Measurements from ENCODE around the gene PAAF1.

PAAF1 gene

DNA sequence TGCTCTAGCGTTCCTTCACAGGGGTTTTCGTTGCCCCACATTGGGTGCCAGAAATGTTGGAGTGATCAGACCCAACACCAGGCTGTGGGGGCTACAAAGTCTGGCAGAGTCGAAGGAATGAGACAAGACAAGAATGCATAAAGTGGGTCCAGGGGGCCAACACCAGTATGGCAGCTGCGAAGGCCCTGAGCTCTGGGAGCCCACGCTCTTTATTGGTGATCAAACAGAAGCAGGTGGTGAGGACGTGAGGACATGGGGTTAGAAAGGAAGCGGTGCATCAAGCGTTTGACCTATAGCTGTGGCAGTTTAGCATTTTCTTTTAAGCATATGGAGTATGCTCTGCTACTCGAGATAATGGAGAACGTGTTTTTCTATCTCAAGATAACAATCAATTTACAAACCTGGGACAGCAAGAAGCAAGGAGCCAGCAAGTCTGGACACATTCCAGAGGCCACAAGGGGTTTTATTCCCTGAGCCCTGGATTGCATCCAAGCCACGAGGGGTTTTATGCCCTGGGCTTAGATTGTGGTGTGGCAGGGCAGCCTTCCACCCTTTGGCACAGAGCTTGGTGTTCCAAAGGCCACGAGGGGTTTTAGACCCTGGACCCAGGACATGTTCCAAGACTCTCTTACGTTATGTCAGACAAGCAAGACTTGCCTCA is 70.1 kb downstream of the PAAF1 start:
- DNase-seq, result no peak

DNA sequence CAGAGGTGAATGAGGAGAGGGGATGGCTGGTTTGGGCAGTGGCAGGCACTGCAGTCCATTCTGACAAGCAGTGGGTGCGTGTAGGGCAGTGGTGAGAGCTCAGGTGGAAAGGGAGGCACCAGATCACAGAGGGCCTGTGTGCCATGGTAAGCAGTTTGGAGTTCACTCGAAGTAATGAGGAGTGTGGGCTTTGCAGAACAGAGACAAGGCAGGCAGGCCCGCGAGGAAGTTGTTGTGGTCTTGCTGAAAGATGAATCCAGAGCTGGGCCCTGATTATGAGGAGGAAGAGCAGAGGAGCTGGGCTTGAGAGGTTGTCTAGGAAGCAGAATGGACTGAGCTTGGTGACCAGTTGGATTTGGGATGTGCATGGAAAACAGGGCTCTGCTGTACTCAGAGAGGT is 72.4 kb downstream of the PAAF1 start:
- DNase-seq, result no peak

DNA sequence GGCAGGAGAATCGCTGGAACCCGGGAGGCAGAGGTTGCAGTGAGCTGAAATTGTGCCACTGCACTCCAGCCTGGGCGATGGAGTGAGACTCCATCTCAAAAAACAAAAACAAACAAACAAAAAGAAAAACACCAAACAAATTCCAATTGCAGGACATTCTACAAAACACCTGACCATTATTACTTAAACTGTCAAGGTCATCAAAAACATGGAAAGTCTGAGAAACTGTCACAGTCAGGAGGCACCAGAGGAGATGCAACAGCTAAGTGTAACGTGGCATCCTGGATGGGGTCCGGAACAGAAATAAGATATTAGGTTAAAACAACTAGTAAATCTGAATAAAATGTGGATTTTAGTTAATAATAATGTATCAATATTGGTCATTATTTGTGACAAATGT is 73.1 kb downstream of the PAAF1 start:
- no peak for DNase-seq

DNA sequence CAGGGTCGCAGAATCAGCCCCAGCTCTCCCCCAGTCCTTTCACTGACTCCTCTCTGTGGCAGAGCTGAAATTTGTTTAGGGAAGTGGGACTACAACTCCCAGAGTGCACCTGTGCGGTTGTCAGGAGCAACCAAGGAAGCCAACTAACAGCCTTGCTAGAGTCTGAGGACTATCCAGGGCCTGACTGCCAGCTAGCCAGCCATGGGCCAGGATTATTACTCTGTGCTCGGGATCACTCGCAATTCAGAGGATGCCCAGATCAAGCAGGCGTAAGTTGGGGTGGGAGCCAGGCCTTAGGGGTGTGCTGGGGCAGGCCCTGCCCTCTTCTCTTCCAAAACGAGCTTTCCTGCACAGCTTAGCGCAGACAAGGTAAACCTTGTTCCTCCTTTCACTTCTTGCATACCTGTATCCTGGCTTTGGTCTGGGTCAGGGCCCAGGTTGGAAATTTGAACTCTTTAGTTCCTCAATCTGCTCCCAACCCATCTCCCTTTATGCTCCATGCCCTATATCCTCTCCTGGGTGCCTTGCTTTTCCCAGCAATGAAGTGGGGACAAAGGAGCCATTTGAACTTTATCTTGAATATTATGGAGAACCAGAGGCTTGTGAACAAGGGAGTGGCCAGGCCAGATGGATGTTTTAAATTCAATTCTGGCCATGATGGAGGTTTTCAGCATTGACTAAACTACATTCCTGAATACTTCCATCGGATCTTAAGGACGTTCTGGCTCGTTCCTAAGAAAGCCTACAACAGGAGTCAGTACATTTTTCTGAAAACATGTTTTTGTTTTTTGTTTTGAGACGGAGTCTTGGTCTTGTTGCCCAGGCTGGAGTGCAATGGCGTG is 74.3 kb downstream of the PAAF1 start, which contains the start of gene DNAJB13:
TSS of gene DNAJB13 (plus strand) at position 158 of the 842 bp plus-strand sequence. CDS start at position 202, 44 bp downstream.
- DNase-seq, result no peak

DNA sequence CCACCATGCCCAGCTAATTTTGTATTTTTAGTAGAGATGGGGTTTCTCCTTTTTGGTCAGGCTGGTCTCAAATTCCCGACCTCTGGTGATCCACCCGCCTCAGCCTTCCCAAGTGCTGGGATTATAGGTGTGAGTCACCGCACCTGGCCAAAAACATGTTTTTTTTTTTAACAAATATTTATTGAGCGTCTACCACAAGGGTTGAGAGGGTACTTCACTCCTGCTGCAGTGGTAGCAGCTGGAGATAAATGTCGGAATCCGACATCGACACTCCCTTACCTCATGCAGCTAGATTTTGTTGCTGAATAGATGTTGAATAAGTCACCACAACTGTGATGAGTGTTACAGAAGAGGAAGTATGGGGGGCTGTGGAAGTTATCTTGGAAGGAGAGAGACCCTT is 75.0 kb downstream of the PAAF1 start:
- DNase-seq, result no peak

DNA sequence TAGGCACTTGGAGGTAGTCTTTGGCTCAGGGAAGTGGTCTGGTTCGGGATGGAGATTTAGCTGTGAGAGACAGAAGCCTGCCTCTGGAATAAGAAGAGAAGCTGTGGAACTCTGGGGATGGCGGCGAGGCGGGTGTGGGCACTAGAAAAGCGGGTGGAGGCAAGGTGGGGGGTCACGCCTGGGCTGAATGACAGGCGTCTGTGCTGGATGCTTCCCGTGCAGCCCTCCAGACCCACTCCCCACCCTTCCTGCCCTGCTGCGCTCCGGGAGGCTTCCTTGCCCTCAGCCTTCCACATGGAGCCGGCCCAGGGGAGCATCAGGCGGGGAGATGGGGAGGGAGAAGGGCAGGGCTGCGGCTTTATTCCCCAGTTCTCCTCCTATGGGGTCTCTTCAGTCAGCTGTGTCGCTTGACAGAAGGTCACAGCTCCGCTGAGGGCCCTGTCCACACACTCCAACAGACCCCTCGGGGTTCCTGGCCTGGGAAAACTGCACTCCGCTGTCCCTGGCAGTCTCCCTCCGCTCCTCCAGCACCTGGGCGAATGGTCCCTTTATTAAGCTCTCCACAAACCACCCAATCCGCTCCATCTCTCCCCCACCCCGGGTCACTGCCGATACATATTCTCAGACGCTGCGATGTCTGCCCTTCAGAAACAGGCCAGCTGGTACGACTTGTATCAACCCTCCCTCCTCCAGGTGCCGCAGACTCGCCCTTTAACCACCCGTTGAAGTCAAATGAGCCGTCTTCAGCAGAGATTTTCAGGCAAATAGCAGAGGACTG is 80.3 kb downstream of the PAAF1 start:
- DNase-seq, result no peak

DNA sequence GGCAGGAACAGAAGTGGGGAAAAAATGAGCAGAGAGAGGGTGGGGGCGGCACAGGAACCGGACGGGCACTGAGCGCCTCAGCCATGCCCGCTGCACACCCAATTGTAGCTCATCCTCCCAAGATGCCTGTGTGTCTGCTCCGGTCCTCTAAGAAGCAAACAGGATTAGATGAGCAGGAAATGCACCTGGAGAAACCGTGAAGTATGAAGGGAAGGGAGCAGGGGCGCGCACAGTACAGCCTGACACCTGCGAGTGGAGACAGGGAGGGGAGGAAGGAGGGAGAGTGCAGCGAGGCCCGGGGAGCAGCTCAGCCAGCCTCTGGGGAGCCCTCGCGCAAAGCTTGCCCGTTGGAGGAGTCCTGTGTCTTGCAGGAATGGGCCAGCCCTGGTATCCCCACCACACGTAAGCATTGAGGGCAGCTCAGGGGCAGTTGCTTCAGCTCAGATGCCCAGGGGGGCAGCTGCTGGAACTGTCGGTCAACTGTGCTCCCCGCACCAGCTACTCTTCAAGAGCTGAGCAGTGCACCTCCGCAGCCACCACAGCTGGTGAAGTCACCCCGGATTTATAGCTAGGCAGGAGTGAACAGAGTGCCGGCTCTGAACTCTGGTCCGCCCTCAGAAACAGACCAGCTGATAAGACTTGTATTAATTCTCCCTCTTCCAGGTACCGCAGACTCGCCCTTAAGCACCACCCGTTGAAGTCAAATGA is 81.0 kb downstream of the PAAF1 start:
- no peak for DNase-seq

DNA sequence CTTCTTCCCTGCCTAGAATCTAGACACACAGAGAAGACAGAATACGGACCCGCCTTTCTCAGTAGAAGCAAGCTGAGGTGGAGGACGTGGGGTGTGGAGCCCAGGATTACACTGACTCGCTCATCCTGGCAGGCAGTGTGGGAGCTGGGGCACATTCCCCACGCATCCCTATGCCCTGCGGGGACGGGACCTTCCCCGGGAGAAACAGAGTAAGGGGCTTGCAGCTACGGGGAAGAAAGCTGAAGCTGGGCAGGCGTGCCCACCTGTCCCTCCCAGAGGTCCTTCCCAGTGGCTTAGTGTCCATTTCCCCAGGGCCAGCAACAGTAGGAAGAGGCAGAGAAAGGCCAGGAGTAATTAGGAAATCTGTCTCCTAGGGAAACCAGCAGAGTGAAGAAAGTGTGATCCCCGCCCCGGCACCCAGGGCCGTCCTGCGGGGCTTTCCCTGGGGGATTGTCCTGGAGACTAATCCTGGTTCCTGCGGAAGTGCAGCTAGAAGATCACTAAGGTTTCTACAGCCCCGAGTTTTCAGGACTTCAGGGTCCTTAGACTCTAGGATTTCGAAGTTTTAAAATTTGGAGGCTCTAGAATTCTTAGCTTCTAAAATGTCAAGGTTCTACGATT is 81.8 kb downstream of the PAAF1 start:
- DNase-seq, result no peak

DNA sequence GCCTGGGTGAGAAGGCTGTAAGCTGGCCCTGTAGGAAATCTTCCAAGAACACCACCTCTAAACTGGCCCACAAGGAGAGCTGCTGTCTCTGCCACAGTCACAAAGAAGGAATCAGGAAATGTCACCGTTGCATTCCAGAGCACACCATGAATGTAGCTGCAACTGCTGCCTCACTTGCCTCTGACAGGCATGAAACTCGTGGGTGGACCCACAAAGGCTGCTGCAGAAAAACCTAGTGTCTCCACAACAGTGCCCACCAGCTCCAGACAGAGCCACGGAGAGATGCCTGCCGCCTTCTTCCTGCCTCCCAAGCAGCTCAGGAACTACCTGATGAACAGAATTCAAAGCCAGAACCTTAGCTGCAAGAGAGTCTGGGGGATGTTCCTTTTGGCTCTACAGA is 84.5 kb downstream of the PAAF1 start:
- no peak for DNase-seq

DNA sequence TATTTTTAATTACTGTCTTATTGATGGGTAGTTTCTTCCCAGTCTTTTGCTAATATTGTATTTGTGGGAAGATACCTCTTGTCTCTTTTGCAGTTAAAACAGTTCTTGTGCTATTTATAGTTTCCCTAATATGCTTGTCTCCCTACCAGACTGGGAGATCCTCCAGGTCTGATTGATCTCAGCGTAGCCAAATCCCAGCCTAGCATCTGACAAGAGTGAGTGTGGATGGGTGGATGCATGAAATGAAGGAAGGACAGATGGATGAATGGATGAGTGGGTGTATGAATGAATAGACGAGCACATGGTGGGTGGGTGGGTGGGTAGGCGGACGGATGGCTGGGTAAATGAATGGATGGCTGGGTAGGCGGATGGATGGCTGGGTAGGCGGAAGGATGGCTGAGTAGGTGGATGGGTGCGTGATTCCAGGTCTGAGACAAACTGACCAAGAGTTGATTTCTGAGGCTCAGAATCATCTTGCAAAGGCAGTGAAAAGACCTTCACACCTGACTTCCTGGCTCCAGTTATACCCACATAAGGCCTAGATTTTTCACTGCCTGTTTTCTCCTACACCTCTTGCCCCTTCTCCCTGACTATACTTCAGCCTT is 85.4 kb downstream of the PAAF1 start:
- no peak for DNase-seq

DNA sequence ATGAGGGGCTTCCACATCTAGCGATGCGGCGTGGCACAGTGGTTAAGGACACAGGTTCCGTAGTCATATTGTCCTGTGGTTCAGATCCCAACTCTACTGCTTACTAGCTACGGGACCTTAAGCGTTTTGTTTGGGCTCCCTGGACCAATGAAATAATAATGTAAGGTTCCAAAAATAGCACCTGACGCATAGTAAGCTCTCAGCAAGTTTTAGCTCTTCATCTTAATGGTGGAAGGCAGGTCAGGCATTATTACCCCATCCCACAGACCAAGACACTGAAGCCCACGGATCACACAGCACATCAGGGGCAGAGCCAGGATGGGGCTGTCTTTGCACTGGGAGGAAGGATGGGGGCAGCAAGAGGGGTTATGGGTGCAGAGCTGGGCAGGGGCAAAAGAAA is 87.1 kb downstream of the PAAF1 start:
- no peak for DNase-seq

DNA sequence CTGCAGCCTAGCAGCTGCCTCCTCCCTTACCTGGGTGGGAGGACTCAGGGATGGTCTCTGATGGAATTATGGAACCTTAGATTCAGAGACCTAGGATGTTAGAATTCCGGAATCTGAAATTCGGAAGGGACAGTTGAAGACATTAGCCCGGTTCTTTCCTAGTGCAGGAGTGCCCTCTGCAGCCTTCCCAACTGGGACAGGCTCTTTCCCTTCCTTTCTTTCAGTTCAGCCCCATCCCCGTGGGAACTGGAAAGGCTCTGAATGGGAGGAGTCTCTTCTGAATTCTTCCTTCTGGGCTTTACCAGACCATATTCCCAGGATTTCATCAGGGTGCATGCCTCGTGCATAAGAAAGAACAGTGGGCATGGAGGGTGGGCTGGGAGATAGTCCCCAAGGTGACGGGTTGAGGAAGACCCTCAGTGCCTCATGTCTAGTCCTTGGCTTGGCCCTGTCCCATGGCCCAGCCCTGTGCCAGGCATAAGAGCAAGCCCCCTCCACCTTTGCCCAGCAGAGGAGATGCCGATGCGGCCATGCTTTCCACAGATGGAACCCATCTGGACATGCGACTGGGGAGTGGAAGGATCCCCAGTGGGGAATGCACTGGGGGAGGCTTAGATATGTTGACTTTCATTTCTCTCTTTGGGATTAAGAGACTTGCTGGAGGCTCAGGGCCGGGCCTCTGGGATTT is 88.4 kb downstream of the PAAF1 start:
- no peak for DNase-seq

DNA sequence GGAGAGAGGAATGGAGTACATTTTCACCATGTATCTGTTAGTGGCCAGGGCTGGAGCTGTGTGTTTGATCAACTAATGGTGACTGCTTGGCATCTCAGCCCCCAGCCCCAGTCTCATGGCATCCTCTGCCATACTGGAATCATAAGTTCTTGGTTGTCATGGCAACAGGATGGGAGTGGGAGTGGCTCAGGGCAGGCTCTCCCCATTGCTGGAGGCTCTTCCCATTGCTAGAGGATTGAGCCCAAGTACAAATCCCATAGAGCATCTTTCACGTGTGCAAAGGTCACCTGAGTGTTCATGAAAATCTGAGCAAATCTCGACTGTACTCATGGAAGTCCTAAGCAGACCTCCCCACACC is 88.9 kb downstream of the PAAF1 start:
- no peak for DNase-seq

DNA sequence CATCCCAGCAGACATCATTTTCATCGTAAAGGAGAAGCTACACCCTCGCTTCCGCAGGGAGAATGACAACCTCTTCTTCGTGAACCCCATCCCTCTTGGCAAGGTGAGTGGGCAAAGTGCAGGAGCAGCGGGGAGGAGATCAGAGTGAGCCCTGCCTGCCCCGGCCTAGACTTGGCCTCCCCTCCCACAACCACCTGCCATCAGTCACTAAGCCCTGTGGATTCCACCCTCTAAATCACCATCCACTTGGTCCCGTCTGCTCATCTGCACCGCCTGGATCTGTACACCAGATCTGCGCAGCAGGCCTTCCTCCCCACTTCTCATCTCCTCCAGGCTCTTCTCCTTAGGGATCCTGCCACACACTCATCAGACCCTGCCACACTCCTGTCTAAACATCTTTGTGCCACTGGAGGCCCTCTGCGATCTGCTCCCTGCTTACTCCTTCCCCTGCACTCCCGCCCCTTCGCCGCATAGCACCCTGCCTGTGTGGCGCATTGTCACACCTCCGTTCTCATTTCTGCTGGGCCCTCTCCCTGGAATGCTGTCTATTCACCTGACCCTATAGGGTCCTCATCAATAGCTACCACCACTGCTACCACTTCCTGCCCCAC is 91.7 kb downstream of the PAAF1 start:
- DNase-seq, result no peak

DNA sequence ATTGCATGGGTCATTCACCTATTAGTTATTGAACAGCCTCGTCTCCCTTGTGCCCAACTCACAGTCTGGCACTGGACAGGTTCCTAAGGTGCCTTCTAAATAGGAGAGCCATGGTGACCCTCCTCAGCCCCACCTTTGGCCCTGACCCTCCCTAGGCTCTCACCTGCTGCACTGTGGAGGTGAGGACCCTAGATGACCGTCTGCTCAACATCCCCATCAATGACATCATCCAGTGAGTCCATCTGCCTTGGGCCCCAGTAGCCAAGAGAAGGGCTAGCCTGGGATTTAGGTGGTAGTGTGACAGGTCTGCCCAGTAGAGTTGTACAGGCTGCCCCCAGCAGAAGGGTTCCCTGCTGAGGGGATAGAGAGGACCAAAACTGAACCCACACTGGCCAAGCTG is 92.3 kb downstream of the PAAF1 start:
- DNase-seq, result no peak

DNA sequence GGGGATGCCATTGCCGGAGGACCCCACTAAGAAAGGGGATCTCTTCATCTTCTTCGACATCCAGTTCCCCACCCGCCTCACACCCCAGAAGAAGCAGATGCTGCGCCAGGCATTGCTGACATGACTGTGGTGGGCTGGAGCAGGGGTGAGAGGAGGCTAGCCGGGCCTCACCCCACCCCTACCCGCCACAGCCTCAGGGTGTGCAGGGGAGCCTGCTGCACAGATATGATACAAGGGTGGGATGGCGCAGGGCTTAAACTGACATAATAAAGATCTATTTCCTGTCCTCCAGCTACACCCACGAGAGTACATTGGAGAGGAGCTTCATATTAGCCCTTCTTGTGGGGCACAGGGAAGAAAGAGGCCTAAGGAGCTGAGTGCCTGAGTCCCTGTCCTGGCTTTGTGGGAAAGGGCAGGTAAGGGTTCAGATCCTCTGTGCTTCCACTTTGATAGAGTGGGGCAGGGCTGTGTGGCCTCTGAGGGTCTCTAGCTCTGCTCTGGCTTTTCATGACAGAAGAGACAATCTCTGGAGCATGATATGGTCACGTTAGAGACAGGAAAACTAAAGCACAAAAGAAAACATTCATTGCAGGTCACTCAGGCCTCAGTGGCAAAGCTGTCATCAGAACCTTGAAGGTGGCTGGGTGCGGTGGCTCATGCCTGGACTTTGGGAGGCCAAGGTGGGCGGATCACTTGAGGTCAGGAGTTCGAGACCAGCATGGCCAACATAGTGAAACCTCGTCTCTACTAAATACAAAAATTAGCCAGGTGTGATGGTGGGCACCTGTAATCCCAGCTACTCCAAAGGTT is 93.4 kb downstream of the PAAF1 start:
- no peak for DNase-seq

DNA sequence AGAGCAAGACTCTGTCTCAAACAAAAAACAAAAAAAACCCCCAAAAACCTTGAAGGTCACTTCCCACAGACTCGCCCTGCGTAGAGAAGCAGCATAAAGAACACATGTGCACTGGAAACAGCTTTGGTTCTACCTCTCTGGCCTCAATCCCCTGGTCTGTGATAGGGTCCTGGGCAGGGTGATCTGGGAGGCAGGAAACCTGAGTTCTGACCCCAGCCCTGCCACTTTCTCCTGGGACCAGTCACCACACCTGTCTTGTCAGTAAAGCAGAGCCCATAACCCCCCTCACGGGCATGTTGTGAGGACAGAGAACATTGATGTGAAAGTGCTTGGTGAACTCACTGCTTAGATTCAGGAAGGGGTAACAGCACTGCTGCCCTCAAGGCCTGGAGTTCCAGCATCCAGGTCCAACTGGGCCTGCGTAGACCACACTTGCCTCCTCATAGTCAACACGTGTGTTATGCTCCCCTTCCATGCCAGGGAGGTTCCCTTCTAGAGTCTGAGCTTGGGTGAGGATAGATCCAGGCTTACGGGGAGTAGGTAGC is 94.4 kb downstream of the PAAF1 start:
- DNase-seq, result no peak

DNA sequence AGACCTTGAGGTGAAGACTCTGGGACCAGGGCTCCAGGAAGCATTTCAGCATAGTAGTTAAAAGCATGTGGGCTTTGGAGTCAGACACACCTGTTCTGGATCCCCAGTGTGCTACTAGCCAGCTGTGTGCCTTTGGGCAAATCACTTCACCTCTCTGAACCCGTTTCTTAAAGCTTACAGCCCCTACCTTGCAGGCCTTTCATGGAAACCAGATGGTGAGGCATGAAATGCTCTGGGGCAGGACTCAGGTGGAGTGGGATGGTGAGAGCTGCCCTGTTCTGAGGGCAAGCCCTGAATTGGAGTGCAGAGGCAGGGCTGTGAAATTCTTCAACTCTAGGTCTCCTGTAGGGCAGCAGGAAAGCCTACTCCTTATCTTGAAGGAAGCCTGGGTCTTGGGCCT is 95.4 kb downstream of the PAAF1 start:
- DNase-seq, result no peak

DNA sequence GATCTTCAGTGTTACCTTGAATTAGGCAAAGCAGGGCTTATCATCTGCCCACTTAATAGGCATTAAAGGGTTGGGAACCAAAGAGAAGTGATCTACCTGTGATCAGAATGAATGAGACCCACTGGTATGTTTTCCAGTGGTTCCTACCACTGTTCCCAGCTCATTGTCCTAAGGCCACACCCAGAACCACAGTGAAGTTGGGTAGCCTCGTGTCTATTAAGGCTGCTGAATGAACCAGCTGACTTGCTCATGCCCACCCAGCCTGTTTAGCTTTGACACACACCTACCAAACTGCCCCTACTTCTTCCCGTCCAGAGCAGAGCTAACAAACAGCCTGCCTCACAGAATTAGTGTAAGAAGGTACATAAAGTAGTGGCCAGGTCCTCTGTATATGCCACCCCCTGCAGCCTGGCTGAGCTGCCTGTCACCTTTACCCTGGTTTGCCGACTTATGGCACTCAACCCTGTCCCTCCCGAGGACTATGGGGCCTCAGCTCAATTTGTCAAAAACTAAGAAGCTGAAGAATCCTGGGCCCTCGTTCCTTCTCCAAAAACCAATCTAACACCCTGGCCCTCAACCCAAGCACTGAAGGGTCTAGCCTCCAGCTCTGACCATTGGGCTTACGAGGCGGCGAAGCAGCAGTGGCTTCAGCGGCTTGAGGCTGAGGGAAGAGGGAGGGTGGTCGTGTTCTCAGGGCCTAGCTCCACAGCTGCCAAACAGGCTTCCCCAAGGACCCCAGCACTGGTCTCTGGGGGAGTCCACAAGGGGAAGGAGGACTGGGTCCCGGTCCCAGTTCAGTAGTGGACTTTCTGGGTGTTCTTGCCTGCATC is 96.0 kb downstream of the PAAF1 start:
- no peak for DNase-seq

All from GOT3 (cell line).